Astrocyte (in vitro differentiated cells and primary cell): ENCODE results near the gene OR2K2. TPM values are rescaled to one million over a fixed set of nuclear protein-coding genes. Genes with fewer than 3 reads are reported as not detected.

Source experiments
- DNase-seq: peaks from one replicate; pipeline ENCODE4 v3.0.0-alpha.2; 2010; ENCODE audit warnings: low read depth
- FAIRE-seq: peaks from 2 replicates; lab custom pipeline; 2011; peaks lifted over from hg19 to GRCh38; lab: Jason Lieb, UNC
- H2AFZ ChIP-seq: 2 replicates; pipeline ENCODE4 v1.6.0; 2012; ENCODE audit warnings: low read depth, low read length, inconsistent platforms
- H3K27ac ChIP-seq: 2 replicates; pipeline ENCODE4 v1.5.1; 2011; ENCODE audit warnings: low read depth, low read length, inconsistent platforms
- H3K27me3 ChIP-seq: 2 replicates; pipeline ENCODE4 v1.6.0; 2011; ENCODE audit warnings: low read length, inconsistent platforms; ENCODE audit not compliant: insufficient read depth
- H3K36me3 ChIP-seq: 2 replicates; pipeline ENCODE4 v1.5.1; 2011; ENCODE audit warnings: low read length, inconsistent platforms; ENCODE audit not compliant: insufficient read depth
- H3K4me1 ChIP-seq: 2 replicates; pipeline ENCODE4 v1.5.1; 2011; ENCODE audit warnings: low read length, inconsistent platforms; ENCODE audit not compliant: insufficient read depth
- H3K4me2 ChIP-seq: 2 replicates; pipeline ENCODE4 v1.6.0; 2012; ENCODE audit warnings: low read length, inconsistent platforms
- H3K4me3 ChIP-seq: 2 replicates; pipeline ENCODE4 v1.5.1; 2011; ENCODE audit warnings: low read depth, mild to moderate bottlenecking, low read length, inconsistent platforms; ENCODE audit not compliant: insufficient read depth
- H3K79me2 ChIP-seq: 2 replicates; pipeline ENCODE4 v1.6.0; 2012; ENCODE audit warnings: mild to moderate bottlenecking, low read length, inconsistent platforms; ENCODE audit not compliant: insufficient read depth
- H3K9ac ChIP-seq: 2 replicates; pipeline ENCODE4 v1.6.0; 2012; ENCODE audit warnings: mild to moderate bottlenecking, low read length, inconsistent platforms
- H3K9me3 ChIP-seq: 2 replicates; pipeline ENCODE4 v1.5.1; 2012; ENCODE audit warnings: low read depth, mild to moderate bottlenecking, low read length, inconsistent platforms; ENCODE audit not compliant: insufficient read depth
- H4K20me1 ChIP-seq: 2 replicates; pipeline ENCODE4 v1.6.0; 2012; ENCODE audit warnings: low read length, inconsistent platforms; ENCODE audit not compliant: insufficient read depth
- H3K27ac Mint-ChIP-seq: one replicate; pipeline ENCODE4 v1.8.0; 2021; ENCODE audit warnings: mild to moderate bottlenecking, mixed read lengths; ENCODE audit not compliant: unreplicated experiment
- H3K27me3 Mint-ChIP-seq: one replicate; pipeline ENCODE4 v1.8.0; 2021; ENCODE audit warnings: low read depth, mixed read lengths; ENCODE audit not compliant: unreplicated experiment
- H3K36me3 Mint-ChIP-seq: one replicate; pipeline ENCODE4 v1.8.0; 2021; ENCODE audit warnings: low read depth, mixed read lengths; ENCODE audit not compliant: unreplicated experiment
- H3K4me1 Mint-ChIP-seq: one replicate; pipeline ENCODE4 v1.8.0; 2021; ENCODE audit warnings: low read depth, mixed read lengths; ENCODE audit not compliant: unreplicated experiment
- H3K4me3 Mint-ChIP-seq: one replicate; pipeline ENCODE4 v1.8.0; 2021; ENCODE audit warnings: mild to moderate bottlenecking, moderate library complexity, mixed read lengths; ENCODE audit not compliant: unreplicated experiment
- H3K9me3 Mint-ChIP-seq: one replicate; pipeline ENCODE4 v1.8.0; 2021; ENCODE audit warnings: mild to moderate bottlenecking, mixed read lengths; ENCODE audit not compliant: unreplicated experiment
- EZH2 ChIP-seq: IDR thresholded peaks from 2 replicates; pipeline ENCODE4 v1.6.1; 2012; ENCODE audit warnings: mild to moderate bottlenecking, low read length, inconsistent platforms; ENCODE audit not compliant: insufficient read depth
- total RNA-seq: library from RNA; stranded (reverse); gene quantifications from 2 replicates; pipeline ENCODE4 v1.2.1, GENCODE V29; 2021
- TF ChIP-seq, protein P1 (sequence below): IDR thresholded peaks from 2 replicates; pipeline ENCODE4 v1.5.1; 2011; ENCODE audit warnings: low read depth, mild to moderate bottlenecking, inconsistent platforms, low read length, moderate library complexity; ENCODE audit not compliant: insufficient read depth

Gene OR2K2
- total RNA-seq, 1 donor from 2014 or later = not detected

DNA sequence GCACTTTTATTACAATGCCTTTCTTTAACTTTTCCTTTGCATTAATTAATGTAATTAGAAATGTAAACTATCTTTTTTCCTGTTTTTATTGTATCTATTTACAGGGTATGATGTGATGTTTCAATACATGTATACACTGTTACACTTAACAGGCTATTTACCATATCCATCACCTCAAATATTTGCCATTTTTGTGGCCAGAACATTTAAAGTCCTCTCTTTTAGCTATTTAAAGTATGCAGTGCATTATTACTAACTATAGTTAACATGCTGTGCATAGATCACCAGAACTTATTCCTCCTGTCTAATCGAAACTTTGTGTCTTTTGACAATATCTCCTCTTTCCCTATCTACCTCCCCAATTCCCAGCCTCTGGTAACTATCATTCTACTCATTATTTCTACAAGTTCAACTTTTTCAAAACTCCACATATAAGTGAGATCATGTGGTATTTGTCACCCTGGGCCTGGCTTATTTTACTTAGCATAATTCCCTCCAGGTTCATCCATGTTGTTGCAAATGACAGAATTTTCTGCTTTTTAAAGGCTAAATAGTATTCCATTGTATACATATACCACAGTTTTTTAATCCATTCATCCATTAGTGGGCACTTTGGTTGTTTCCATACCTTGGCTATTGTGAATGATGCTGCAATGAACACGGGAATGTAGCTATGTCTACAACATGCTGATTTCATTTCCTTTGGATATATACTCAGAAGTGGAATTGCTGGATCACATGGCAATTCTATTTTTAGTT is 32.8 kb downstream of the OR2K2 start:
- Histone ChIP-seq H3K4me1 (no peaks in the 10 kb centered on the region), H3K79me2 (no peaks in the 10 kb centered on the region), H3K9ac (no peak overlapping the region), H3K4me2 (no peak overlapping the region), H4K20me1 (no peaks in the 10 kb centered on the region), H3K27ac (no peak overlapping the region), H3K9me3 (no peaks in the 10 kb centered on the region), H3K4me3 (no peak overlapping the region), H3K36me3 (no peaks in the 10 kb centered on the region), H3K27me3 (no peaks in the 10 kb centered on the region), H2AFZ (no peak overlapping the region)
- Mint-ChIP-seq H3K36me3 (no peaks in the 10 kb centered on the region), H3K27ac (no peak overlapping the region), H3K27me3 (no peaks in the 10 kb centered on the region), H3K4me3 (no peak overlapping the region), H3K4me1 (peaks cover 6% of the 10 kb centered on the region), H3K9me3 (peaks cover 2% of the 10 kb centered on the region)
- no peak for TF ChIP-seq EZH2
- TF ChIP-seq, protein P1, sequence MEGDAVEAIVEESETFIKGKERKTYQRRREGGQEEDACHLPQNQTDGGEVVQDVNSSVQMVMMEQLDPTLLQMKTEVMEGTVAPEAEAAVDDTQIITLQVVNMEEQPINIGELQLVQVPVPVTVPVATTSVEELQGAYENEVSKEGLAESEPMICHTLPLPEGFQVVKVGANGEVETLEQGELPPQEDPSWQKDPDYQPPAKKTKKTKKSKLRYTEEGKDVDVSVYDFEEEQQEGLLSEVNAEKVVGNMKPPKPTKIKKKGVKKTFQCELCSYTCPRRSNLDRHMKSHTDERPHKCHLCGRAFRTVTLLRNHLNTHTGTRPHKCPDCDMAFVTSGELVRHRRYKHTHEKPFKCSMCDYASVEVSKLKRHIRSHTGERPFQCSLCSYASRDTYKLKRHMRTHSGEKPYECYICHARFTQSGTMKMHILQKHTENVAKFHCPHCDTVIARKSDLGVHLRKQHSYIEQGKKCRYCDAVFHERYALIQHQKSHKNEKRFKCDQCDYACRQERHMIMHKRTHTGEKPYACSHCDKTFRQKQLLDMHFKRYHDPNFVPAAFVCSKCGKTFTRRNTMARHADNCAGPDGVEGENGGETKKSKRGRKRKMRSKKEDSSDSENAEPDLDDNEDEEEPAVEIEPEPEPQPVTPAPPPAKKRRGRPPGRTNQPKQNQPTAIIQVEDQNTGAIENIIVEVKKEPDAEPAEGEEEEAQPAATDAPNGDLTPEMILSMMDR = no peak
- FAIRE-seq (no peak), DNase-seq (peak; percentile 37)

GRCh38 chr9:111294691-111295451 is 35.2 kb downstream of the OR2K2 start:
- Histone ChIP-seq H3K36me3 (no peaks in the 10 kb centered on the region), H3K4me3 (no peak overlapping the region), H4K20me1 (no peaks in the 10 kb centered on the region), H3K4me2 (no peak overlapping the region), H3K27me3 (no peaks in the 10 kb centered on the region), H3K4me1 (no peaks in the 10 kb centered on the region), H3K79me2 (no peaks in the 10 kb centered on the region), H3K9me3 (no peaks in the 10 kb centered on the region), H2AFZ (no peak overlapping the region), H3K27ac (no peak overlapping the region), H3K9ac (no peak overlapping the region)
- Mint-ChIP-seq H3K4me3 (no peak overlapping the region), H3K36me3 (no peaks in the 10 kb centered on the region), H3K27me3 (no peaks in the 10 kb centered on the region), H3K4me1 (peaks cover 6% of the 10 kb centered on the region), H3K9me3 (peaks cover 2% of the 10 kb centered on the region), H3K27ac (no peak overlapping the region)
- no peak for TF ChIP-seq EZH2
- TF ChIP-seq, protein P1 = no peak
- no peak for DNase-seq
- FAIRE-seq = no peak

DNA sequence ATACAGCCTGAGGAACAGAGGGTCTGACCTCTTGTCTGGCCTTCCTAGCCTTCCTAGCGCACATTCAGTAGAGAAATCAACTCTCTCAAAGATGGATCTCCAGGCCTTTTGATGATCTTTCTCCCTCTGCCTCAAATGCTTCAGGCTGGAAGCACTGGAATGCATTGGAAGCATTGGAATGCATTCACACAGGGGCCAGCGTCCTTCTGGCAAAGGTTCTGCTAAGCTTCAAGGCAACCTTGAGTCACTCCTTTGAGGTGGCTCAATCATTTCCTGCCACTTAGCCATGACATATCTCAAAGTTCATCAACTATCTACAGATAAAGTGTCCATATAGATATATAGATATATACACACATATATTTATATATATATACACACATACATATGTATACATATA is 42.9 kb downstream of the OR2K2 start:
- Histone ChIP-seq H3K4me1 (peaks cover 5% of the 10 kb centered on the region), H4K20me1 (no peaks in the 10 kb centered on the region), H3K79me2 (no peaks in the 10 kb centered on the region), H3K4me2 (peak overlapping the region; percentile 26), H3K27me3 (no peaks in the 10 kb centered on the region), H3K9me3 (no peaks in the 10 kb centered on the region), H2AFZ (no peak overlapping the region), H3K36me3 (no peaks in the 10 kb centered on the region), H3K27ac (no peak overlapping the region), H3K4me3 (no peak overlapping the region), H3K9ac (no peak overlapping the region)
- H3K9me3 Mint-ChIP-seq = no peaks in the 10 kb centered on the region
- H3K4me3 Mint-ChIP-seq = no peak overlapping the region
- H3K27me3 Mint-ChIP-seq = no peaks in the 10 kb centered on the region
- no peak overlapping the region for H3K27ac Mint-ChIP-seq
- H3K36me3 Mint-ChIP-seq = no peaks in the 10 kb centered on the region
- H3K4me1 Mint-ChIP-seq = peaks cover 17% of the 10 kb centered on the region
- TF ChIP-seq EZH2 = no peak
- TF ChIP-seq, protein P1 = no peak
- FAIRE-seq (no peak), DNase-seq (peak; percentile 79)
